HG02981 (cell line): Measurements from ENCODE around the gene PGP.

ENCODE experiments used
- ATAC-seq: cut with Tn5 transposase; IDR thresholded peaks from one replicate; pipeline ENCODE4 v1.9.1; 2021; ENCODE audit warnings: mild to moderate bottlenecking, moderate library complexity; ENCODE audit not compliant: unreplicated experiment

Gene PGP

GRCh38 chr16:2184346-2184745, 30.3 kb downstream of the PGP start:
- ATAC-seq = no peak

- no peak for ATAC-seq
Measured at GRCh38 chr16:2183671-2184070, 31.0 kb downstream of the PGP start.

DNA sequence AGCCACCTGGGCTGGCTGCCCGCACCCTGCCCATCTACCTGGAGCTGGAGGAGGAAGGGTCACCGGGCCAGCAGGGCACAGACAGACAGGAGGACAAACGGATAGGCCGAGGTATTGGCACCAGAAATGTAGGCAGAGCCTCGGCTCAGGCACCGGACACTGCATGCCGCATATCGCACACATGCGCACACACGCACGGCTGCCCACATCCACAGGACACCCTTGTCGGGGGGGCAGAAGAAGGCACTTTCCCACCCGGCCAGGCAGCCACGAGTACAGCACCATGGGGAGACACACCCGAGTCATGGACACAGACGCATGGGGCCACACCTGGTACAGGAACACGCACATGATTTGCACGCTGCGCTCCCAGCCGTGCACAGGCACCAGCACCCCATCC, 32.7 kb downstream of the PGP start:
- ATAC-seq = no peak

DNA sequence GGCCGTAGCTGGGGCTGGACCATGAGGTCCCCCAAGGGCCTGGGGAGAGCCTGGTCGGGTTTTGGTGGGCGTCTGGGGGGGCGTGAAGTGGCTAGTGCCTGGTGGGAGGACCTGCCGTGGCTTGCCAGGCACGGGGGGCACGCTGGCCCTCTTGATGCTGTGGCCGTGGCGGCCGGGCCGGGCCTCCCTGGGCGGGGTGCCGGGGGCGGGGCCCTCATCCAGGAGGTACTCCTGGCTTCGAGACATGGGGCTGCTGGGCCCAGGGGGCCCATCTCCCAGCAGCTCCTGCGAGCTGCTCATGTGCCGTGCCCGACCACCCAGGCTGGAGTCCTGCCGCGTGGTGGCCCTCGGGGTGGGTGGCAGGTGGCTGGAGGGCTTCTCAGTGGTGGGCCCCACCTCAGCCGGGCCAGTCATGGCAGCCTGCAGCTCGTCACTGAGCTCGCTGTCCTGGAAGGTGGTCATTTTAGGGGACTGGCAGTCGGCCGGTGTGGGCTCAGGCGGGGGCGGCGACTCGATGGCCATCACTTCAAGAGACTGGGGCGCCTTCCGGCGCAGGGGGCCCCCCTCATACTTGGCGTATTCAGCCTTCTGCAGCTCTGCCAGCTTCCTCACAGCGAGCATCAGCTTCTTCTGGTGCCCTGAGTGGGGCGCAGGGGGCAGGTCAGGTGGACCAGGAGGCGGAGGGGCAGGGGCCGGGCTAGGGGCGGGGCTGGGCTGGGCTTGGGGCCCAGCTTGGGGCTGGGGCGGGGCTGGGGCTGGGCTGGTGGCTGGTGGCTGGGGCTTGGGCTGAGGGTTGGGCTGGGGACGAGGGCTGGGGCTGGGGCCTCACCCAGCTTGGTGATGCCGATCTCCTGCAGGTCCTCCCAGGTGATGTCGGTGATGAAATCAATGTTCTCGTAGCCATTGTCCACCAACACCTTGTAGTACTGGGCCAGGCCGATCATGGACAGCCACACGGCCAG, 33.4 kb downstream of the PGP start:
- ATAC-seq = no peak

DNA sequence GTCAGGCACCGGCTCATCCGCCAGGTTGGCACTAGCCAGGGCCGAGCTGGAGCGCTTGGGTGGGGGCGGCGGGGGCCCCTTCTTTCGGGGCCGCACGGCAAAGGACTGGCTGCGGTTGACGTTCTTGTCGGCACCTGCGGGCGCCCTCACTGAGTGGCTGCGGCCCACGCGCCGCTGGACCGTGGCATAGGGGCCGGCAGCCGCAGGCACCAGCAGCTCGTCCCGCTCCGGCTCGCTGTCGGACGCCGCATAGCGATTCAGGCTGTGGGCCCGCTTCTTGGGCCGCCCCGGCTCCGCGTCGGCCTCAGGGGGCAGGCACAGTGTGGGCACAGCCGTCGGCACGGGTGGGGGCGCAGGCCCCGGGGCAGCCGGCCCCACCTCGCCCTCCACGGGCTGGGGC, 34.2 kb downstream of the PGP start:
- no peak for ATAC-seq

GRCh38 chr16:2179576-2179975, 35.1 kb downstream of the PGP start:
- ATAC-seq = no peak

- no peak for ATAC-seq
Measured at GRCh38 chr16:2179107-2179501, 35.5 kb downstream of the PGP start.

DNA sequence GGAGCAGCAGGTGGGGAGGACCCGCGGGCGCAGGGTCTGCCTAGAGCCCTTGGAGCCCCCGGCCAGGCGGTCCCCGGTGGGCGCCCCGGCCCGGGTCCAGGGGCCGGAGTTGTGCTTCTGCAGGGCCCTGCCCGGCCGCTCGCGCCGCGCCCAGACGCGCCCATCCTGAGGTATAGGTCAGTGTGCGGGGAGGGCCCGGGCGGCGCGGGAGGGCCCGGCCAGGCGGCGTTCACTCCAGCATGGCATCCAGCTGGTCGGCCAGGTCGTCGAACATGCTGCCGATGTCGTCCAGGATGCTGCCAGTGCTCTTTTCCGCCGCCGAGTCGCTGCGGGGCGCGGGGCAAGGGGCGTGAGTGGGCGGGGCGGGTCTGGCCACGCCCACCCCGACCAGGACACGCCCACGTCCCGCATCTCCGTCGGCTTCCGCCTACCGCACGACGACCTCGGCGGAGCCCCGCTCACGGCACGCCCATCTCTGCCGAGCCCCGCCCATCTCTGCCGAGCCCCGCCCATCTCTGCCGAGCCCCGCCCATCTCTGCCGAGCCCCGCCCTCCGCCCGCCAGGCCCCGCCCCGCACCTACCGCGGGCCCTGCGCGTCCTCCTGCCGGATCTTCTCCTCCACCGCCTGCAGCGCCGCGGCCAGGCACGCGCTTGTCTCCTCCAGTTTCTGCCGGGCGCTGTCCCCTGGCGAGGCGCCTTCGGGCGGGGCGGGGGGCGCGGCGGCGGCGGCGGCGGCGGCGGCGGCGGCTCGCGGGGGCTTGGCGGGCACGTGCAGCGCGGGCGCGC, 36.1 kb downstream of the PGP start:
- no peak for ATAC-seq

DNA sequence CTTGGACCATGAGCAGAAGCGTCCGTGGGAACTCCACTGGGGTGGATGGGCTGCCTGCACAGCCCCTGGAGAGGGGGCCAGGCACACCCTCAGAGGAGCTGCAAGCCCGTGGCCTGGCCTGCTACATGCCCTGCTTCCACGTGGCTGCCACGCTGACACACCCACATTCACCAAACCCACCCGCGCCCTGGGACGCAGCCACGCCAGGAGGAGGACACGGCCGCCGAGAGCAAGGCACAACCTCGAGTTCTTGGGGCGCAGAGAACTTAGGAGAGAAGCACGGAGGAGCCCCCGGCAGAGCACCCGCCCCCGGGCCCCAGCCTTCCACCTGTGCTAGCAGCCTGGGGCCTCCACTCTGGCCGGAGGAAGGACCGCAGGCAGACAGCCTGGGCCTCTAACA, 37.1 kb downstream of the PGP start:
- ATAC-seq = no peak

DNA sequence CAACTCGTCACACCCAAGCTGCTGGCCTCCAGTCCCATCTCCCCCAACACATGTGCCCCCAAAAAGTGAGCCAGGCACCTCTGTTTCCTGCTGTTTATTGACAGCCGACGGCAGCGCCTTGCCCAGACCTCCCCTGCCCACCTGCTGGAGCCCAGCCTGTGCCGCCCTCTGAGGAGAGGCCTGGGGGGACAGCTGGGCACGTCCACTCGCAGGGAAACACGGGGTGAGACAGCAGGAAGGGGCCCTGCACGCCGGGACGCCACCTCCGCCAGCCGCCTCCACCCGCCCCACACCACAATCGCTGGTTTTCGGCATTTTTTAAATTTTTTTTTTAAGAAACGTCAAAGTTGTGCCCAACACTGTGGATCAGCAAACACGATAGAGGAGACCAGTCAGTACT, 37.5 kb downstream of the PGP start:
- no peak for ATAC-seq

- no peak for ATAC-seq
Measured at GRCh38 chr16:2176047-2176446, 38.6 kb downstream of the PGP start.

DNA sequence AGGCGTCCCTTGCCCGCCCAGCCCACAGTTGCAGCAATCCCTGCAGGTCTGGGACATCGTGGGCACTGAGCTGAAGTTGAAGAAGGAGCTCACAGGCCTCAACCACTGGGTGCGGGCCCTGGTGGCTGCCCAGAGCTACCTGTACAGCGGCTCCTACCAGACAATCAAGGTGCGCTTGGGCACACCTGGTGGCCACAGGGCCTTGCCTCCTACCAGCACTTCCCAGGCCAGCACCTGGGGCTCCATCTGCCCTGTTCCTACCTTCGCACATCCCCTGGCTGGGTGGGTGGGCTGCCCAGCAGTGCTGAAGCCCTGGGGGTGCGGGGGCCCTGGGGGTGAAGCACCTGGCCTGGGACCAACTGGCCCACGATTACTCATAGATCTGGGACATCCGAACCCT, 39.2 kb downstream of the PGP start:
- ATAC-seq = no peak

- no peak for ATAC-seq
Measured at GRCh38 chr16:2174396-2175131, 40.1 kb downstream of the PGP start.

DNA sequence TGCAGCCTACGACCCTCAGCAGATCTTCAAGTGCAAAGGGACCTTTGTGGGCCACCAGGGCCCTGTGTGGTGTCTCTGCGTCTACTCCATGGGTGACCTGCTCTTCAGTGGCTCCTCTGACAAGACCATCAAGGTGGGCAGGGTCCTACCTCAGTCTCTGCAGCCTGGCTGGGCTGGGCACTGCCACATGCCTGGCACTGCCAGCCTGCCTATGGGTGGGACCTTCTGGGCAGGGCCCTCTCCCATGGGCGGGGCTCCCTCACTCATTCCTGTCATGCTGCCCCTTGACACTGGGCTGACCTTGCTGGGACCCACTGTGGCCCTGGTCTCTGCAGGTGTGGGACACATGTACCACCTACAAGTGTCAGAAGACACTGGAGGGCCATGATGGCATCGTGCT, 40.7 kb downstream of the PGP start:
- ATAC-seq = no peak

DNA sequence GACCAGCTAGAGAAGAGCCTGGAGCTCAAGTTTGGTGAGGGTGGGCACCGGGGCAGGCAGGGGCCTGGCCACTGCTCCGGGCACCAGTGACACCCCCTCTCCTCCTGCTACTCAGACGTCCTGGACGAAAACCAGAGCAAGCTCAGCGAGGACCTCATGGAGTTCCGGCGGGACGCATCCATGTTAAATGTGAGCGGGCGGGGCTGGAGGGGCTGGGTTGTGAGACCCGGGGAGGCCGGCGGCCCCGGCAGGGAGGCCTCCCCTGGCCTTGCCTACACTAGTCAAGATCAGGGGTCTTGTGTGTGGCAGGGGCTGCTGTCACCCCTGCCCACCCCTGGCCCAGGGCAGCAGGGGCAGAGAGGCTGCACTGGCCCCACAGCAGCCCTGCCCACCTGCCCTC, 41.3 kb downstream of the PGP start:
- no peak for ATAC-seq

GRCh38 chr16:2172688-2173335, 41.8 kb downstream of the PGP start:
- no peak for ATAC-seq

GRCh38 chr16:2171601-2172178, 43.0 kb downstream of the PGP start:
- no peak for ATAC-seq

- no peak for ATAC-seq
Measured at GRCh38 chr16:2170587-2171435, 43.8 kb downstream of the PGP start.

DNA sequence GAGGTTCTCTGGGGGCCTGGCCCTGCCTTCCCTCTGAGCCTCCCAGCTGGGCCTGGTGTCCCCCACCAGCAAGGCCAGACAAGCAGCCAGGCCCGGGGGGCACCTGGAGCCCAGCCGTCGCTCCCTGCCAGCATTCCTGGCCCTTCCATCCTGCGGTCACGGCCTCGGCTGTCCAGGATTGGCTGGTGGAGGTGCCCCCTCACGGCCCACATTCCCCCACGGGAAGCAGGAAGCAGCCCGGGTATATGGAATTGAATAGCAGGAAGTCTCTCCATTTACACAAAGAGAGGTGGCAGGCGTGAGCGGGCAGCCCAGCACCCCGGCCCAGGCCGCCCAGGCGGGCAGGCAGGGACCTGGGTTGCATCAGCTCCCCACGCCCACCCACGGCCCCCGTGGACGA, 44.6 kb downstream of the PGP start:
- ATAC-seq = no peak
